ENCODE measurements around the gene ISYNA1.

DNA sequence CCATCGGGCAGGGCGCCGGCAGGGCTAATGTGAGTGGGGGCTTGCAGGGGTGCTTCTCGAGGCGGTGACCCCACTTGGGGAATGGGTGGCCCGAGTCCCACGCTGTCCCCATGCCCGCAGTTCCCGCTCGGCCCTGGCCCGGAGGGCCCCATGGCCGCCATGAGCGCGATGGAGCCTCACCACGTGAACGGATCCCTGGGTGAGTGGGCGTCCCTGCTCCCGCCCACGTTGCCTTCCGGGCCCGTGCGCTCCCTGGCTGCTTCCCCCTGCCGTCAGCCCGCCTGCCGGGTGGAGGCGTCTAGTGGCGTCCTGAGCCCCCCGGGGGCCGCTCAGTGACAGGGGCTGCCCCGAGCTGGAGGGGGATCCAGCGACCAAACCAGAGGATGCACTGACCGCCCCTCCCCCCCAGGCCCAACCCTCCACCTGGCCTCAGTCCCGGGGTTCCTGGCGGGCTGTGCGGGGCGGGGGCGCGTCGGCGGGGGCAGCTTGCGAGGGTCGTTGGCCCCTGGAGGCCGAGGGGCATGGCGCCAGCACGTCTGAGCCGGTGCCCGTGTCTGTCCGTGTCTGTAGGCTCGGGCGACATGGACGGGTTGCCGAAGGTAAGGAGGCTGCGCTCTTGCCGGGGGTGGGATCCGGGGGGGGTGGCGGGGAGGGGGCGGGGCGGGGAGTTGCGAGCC is 4.8 kb downstream of the ISYNA1 start:
- TF ChIP-seq, protein P1, sequence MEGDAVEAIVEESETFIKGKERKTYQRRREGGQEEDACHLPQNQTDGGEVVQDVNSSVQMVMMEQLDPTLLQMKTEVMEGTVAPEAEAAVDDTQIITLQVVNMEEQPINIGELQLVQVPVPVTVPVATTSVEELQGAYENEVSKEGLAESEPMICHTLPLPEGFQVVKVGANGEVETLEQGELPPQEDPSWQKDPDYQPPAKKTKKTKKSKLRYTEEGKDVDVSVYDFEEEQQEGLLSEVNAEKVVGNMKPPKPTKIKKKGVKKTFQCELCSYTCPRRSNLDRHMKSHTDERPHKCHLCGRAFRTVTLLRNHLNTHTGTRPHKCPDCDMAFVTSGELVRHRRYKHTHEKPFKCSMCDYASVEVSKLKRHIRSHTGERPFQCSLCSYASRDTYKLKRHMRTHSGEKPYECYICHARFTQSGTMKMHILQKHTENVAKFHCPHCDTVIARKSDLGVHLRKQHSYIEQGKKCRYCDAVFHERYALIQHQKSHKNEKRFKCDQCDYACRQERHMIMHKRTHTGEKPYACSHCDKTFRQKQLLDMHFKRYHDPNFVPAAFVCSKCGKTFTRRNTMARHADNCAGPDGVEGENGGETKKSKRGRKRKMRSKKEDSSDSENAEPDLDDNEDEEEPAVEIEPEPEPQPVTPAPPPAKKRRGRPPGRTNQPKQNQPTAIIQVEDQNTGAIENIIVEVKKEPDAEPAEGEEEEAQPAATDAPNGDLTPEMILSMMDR (IDR thresholded peaks at IDR 0.05; ENCODE audit: low read depth, low read length, poor library complexity, severe bottlenecking), result no peak
- TF ChIP-seq EZH2phosphoT487 (IDR thresholded peaks at IDR 0.05; ENCODE audit: borderline replicate concordance, low read length), result no peak

Measured in DOHH2 (cell line).